IMR-90 (cell line): ENCODE data around the gene ENAM. TPM values are rescaled to one million over a fixed set of nuclear protein-coding genes. Genes with fewer than 3 reads are reported as not detected.

Experiments
- ATAC-seq: fragments of 200-7000 bp; cut with Tn5 transposase; 2 replicates; pipeline ENCODE4 v1.9.1; 2020; ENCODE audit warnings: low read depth, mild to moderate bottlenecking, moderate library complexity
- BruUV-seq: library from RNA; stranded (reverse); fragments of 400-500 nt; replicated peaks from 2 replicates; lab custom pipeline; 2021; lab: Mats Ljungman, UMichigan
- CTCF ChIA-PET: fragments of 300-600 bp; formaldehyde crosslinking; extraction: SDS; loops from one replicate; lab custom pipeline; 2021; ENCODE audit warnings: antibody characterized with exemption; lab: Yijun Ruan, JAX
- POLR2A ChIA-PET: fragments of 300-600 bp; sonication (Branson Sonifier 250); formaldehyde crosslinking; loops from one replicate; lab custom pipeline; 2022; ENCODE audit warnings: antibody characterized with exemption; ENCODE audit not compliant: unreplicated experiment; lab: Charles Lee
- DNase-seq: peaks from one replicate; pipeline ENCODE4 v3.0.0; 2013
- H2AFZ ChIP-seq: replicated peaks from 2 replicates; pipeline ENCODE3; 2013; ENCODE audit warnings: low read length, mild to moderate bottlenecking; ENCODE audit not compliant: poor library complexity
- H2AK5ac ChIP-seq: 2 replicates; pipeline ENCODE4 v1.6.1; 2013; ENCODE audit warnings: low read depth, low read length, inconsistent platforms
- H2AK9ac ChIP-seq: replicated peaks from 2 replicates; pipeline ENCODE3; 2013; ENCODE audit warnings: mild to moderate bottlenecking, low read depth, low read length, moderate library complexity; ENCODE audit not compliant: poor library complexity
- H2BK120ac ChIP-seq: 2 replicates; pipeline ENCODE4 v1.6.1; 2013; ENCODE audit warnings: low read depth, low read length, inconsistent platforms
- H2BK15ac ChIP-seq: 3 replicates; pipeline ENCODE4 v1.6.1; 2013; ENCODE audit warnings: low read depth, low read length, inconsistent platforms
- H2BK20ac ChIP-seq: 2 replicates; pipeline ENCODE4 v1.6.1; 2013; ENCODE audit warnings: low read depth, mild to moderate bottlenecking, inconsistent platforms, low read length, moderate library complexity
- H2BK5ac ChIP-seq: 2 replicates; pipeline ENCODE4 v1.6.1; 2013; ENCODE audit warnings: mild to moderate bottlenecking, low read depth, low read length, inconsistent platforms; ENCODE audit not compliant: poor library complexity, severe bottlenecking
- H3K14ac ChIP-seq: replicated peaks from 2 replicates; pipeline ENCODE4 v1.6.1; 2013; ENCODE audit warnings: low read depth, low read length, inconsistent platforms
- H3K18ac ChIP-seq: 2 replicates; pipeline ENCODE4 v1.6.1; 2013; ENCODE audit warnings: low read depth, low read length, control low read depth
- H3K23ac ChIP-seq: 2 replicates; pipeline ENCODE4 v1.6.1; 2013; ENCODE audit warnings: low read depth, low read length, inconsistent platforms
- H3K27ac ChIP-seq: 2 replicates; pipeline ENCODE4 v1.5.1; 2013; ENCODE audit warnings: mild to moderate bottlenecking, control low read depth, low read length; ENCODE audit not compliant: insufficient read depth
- H3K27me3 ChIP-seq: 2 replicates; pipeline ENCODE4 v1.6.1; 2013; ENCODE audit warnings: low read length; ENCODE audit not compliant: control insufficient read depth, insufficient read depth
- H3K36me3 ChIP-seq: 2 replicates; pipeline ENCODE4 v1.6.1; 2013; ENCODE audit warnings: low read length, mixed read lengths; ENCODE audit not compliant: control insufficient read depth, insufficient read depth
- H3K4ac ChIP-seq: 2 replicates; pipeline ENCODE4 v1.6.1; 2013; ENCODE audit warnings: low read depth, low read length, inconsistent platforms
- H3K4me1 ChIP-seq: 2 replicates; pipeline ENCODE4 v1.6.1; 2013; ENCODE audit warnings: low read length, mixed read lengths; ENCODE audit not compliant: control insufficient read depth, insufficient read depth
- H3K4me2 ChIP-seq: 2 replicates; pipeline ENCODE4 v1.6.1; 2013; ENCODE audit warnings: low read depth, mild to moderate bottlenecking, control low read depth, low read length, moderate library complexity
- H3K4me3 ChIP-seq: 2 replicates; pipeline ENCODE4 v1.5.1; 2013; ENCODE audit warnings: low read depth, mild to moderate bottlenecking, control low read depth, low read length, moderate library complexity; ENCODE audit not compliant: insufficient read depth
- H3K56ac ChIP-seq: 2 replicates; pipeline ENCODE4 v1.6.1; 2013; ENCODE audit warnings: low read length, inconsistent platforms; ENCODE audit not compliant: insufficient read depth; ENCODE audit errors: extremely low read depth
- H3K79me1 ChIP-seq, 2 experiments: 2 replicates each; pipeline ENCODE4 v1.6.1; 2013; ENCODE audit warnings: low read length in 2 of 2, inconsistent platforms in 1 of 2, low read depth in 1 of 2
- H3K9ac ChIP-seq: 2 replicates; pipeline ENCODE4 v1.6.1; 2013; ENCODE audit warnings: low read depth, low read length, control low read depth
- H3K9me1 ChIP-seq: 2 replicates; pipeline ENCODE4 v1.6.1; 2013; ENCODE audit warnings: low read length, inconsistent platforms; ENCODE audit not compliant: insufficient read depth
- H3K9me3 ChIP-seq: 2 replicates; pipeline ENCODE4 v1.6.1; 2013; ENCODE audit warnings: low read length; ENCODE audit not compliant: control insufficient read depth, insufficient read depth
- H4K20me1 ChIP-seq: 2 replicates; pipeline ENCODE4 v1.6.1; 2013; ENCODE audit warnings: low read length, inconsistent platforms; ENCODE audit not compliant: insufficient read depth
- H4K5ac ChIP-seq: 2 replicates; pipeline ENCODE4 v1.6.1; 2013; ENCODE audit warnings: mild to moderate bottlenecking, low read depth, low read length, control low read depth
- H4K8ac ChIP-seq, 2 experiments: 2 replicates each; pipeline ENCODE4 v1.6.1; 2013; ENCODE audit warnings: low read depth in 2 of 2, low read length in 2 of 2, control low read depth in 1 of 2, inconsistent platforms in 1 of 2
- H4K91ac ChIP-seq: 2 replicates; pipeline ENCODE4 v1.6.1; 2013; ENCODE audit warnings: low read depth, low read length, inconsistent platforms; ENCODE audit not compliant: insufficient read depth
- CEBPB ChIP-seq: IDR thresholded peaks from 2 replicates; pipeline ENCODE4 v1.6.1; 2012; ENCODE audit warnings: low read depth, low read length, improper control_type of control experiment
- MXI1 ChIP-seq: IDR thresholded peaks from 2 replicates; pipeline ENCODE4 v1.6.1; 2012; ENCODE audit warnings: low read depth, mild to moderate bottlenecking, low read length, moderate library complexity, borderline replicate concordance
- NFE2L2 ChIP-seq: fragments of 150-350 bp; IDR thresholded peaks from 2 replicates; pipeline ENCODE4 v1.6.1; 2016; ENCODE audit warnings: low read depth, mild to moderate bottlenecking, low read length
- RFX5 ChIP-seq: IDR thresholded peaks from 2 replicates; pipeline ENCODE4 v1.8.0; 2012; ENCODE audit warnings: low read depth, mild to moderate bottlenecking, low read length, moderate library complexity
- SMC3 ChIP-seq: fragments of 150-350 bp; IDR thresholded peaks from 2 replicates; pipeline ENCODE4 v1.6.1; 2016; ENCODE audit warnings: low read depth, mild to moderate bottlenecking, antibody characterized with exemption, low read length, moderate library complexity
- WGBS, 2 experiments: methylation state at CpG; one replicate each; pipeline versions ENCODE4 v1.1.5 to v1.1.7; 2013; ENCODE audit warnings: missing lambda C conversion rate in 2 of 2; ENCODE audit not compliant: insufficient read length in 1 of 2; ENCODE audit errors: extremely low coverage in 2 of 2; 5-methylcytosine and 5-hydroxymethylcytosine counted together
- dilution Hi-C: fragments of 300-500 bp; cut with HindIII; formaldehyde crosslinking; loops from one replicate; pipeline ENCODE4 v1.14.3; 2018; ENCODE audit warnings: low sequenced_read_pairs; ENCODE audit not compliant: unreplicated experiment
- in situ Hi-C: fragments of 300-500 bp; cut with MboI; formaldehyde crosslinking; loops from 3 replicates; pipeline ENCODE4 v1.14.3; 2019; ENCODE audit warnings: low sequenced_read_pairs, inconsistent platforms, mixed read lengths
- intact Hi-C: fragments of 100-400 bp; cut with micrococcal nuclease; formaldehyde crosslinking; loops from 2 replicates; pipeline ENCODE4 v1.10.0; 2022
- polyA plus RNA-seq, 3 experiments: library from polyadenylated mRNA; depleted of rRNA; stranded (reverse); fragments of >200 nt; gene quantifications; 2 replicates each; pipeline ENCODE4 v1.2.3, GENCODE V29; 2012; ENCODE audit warnings: low replicate concordance in 1 of 3
- total RNA-seq: library from RNA; depleted of rRNA; stranded (reverse); fragments of >200 nt; gene quantifications from 2 replicates; pipeline ENCODE4 v1.2.3, GENCODE V29; 2012
- TF ChIP-seq, protein P1 (sequence below): conservative IDR thresholded peaks from 2 replicates; pipeline ENCODE4 v1.5.1; 2012; ENCODE audit warnings: mild to moderate bottlenecking, low read depth, low read length, improper control_type of control experiment
- TF ChIP-seq, protein P2 (sequence below): fragments of 150-350 bp; IDR thresholded peaks from 2 replicates; pipeline ENCODE4 v1.6.1; 2016; ENCODE audit warnings: low read depth, mild to moderate bottlenecking, low read length, moderate library complexity, borderline replicate concordance

ENAM gene
- total and polyA plus RNA-seq, 2 of the 4 experiments (the other 2 are of a cell fraction), result under 0.01 to 0.10 TPM

- Histone ChIP-seq H3K56ac (no peak overlapping the region; the same call in 1 of the 2 replicates), H3K4ac (no peak overlapping the region), H2BK15ac (no peak overlapping the region), H3K79me1 (no peaks in the 10 kb centered on the region), H3K4me1 (no peaks in the 10 kb centered on the region), H3K4me2 (peak overlapping the region; percentile 96), H2AK5ac (no peak overlapping the region), H3K9ac (no peak overlapping the region), H3K27me3 (peaks cover 2% of the 10 kb centered on the region; the same call in 1 of the 2 replicates), H3K36me3 (no peaks in the 10 kb centered on the region), H2BK120ac (no peak overlapping the region), H3K27ac (no peak overlapping the region), H3K14ac (no peak overlapping the region), H3K4me3 (peak overlapping the region; percentile 44; the same call in 1 of the 2 replicates), H4K91ac (no peak overlapping the region), H4K8ac (no peak overlapping the region), H2BK20ac (no peak overlapping the region), H2AK9ac (no peak overlapping the region), H4K5ac (no peak overlapping the region), H2AFZ (no peak overlapping the region), H3K9me1 (no peaks in the 10 kb centered on the region), H3K18ac (no peak overlapping the region), H3K23ac (peak overlapping the region; percentile 16; the same call in 1 of the 2 replicates), H2BK5ac (no peak overlapping the region), H4K20me1 (no peaks in the 10 kb centered on the region), H3K9me3 (no peaks in the 10 kb centered on the region)
- TF ChIP-seq MXI1 (no peak), CEBPB (no peak), SMC3 (no peak), RFX5 (no peak), NFE2L2 (no peak)
- TF ChIP-seq, protein P1, sequence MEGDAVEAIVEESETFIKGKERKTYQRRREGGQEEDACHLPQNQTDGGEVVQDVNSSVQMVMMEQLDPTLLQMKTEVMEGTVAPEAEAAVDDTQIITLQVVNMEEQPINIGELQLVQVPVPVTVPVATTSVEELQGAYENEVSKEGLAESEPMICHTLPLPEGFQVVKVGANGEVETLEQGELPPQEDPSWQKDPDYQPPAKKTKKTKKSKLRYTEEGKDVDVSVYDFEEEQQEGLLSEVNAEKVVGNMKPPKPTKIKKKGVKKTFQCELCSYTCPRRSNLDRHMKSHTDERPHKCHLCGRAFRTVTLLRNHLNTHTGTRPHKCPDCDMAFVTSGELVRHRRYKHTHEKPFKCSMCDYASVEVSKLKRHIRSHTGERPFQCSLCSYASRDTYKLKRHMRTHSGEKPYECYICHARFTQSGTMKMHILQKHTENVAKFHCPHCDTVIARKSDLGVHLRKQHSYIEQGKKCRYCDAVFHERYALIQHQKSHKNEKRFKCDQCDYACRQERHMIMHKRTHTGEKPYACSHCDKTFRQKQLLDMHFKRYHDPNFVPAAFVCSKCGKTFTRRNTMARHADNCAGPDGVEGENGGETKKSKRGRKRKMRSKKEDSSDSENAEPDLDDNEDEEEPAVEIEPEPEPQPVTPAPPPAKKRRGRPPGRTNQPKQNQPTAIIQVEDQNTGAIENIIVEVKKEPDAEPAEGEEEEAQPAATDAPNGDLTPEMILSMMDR, result no peak
- TF ChIP-seq, protein P2, sequence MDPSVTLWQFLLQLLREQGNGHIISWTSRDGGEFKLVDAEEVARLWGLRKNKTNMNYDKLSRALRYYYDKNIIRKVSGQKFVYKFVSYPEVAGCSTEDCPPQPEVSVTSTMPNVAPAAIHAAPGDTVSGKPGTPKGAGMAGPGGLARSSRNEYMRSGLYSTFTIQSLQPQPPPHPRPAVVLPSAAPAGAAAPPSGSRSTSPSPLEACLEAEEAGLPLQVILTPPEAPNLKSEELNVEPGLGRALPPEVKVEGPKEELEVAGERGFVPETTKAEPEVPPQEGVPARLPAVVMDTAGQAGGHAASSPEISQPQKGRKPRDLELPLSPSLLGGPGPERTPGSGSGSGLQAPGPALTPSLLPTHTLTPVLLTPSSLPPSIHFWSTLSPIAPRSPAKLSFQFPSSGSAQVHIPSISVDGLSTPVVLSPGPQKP, result no peak
- in situ Hi-C loops, result loop anchor here (25.0 kb wide), 1 partner anchor 1098 kb away; no protein-coding TSS in a partner anchor
- POLR2A ChIA-PET, result no interaction called here
- no TSS peak for BruUV-seq
- intact Hi-C loops, result loop anchor here (1.0 kb wide), 1 partner anchor 16 kb away; no protein-coding TSS in a partner anchor
- WGBS, 2 experiments, result no CpG with 5 or more reads among the region's 3 CpGs
- CTCF ChIA-PET, result interaction anchor here (1.0 to 1.8 kb wide), 3 partner anchors 9 to 65 kb away, joined by 3 to 5 read pairs (median 3); partner anchors contain the start of gene ENAM
- dilution Hi-C loops, result no loop called here
- ATAC-seq, result peak; percentile 24; the same call in 1 of the 2 replicates
- no peak for DNase-seq
Measured at GRCh38 chr4:70614184-70614555, 14.4 kb upstream of the ENAM start.
